SH-SY5Y (cell line): Measurements from ENCODE around the gene EXOC6B.

Experiments
- GATA2 ChIP-seq: IDR thresholded peaks from 2 replicates; pipeline ENCODE4 v1.6.1; 2011; ENCODE audit warnings: mild to moderate bottlenecking, low read depth, low read length
- GATA3 ChIP-seq: IDR thresholded peaks from 2 replicates; pipeline ENCODE4 v1.6.1; 2011; ENCODE audit warnings: low read depth, mild to moderate bottlenecking, low read length, moderate library complexity

DNA sequence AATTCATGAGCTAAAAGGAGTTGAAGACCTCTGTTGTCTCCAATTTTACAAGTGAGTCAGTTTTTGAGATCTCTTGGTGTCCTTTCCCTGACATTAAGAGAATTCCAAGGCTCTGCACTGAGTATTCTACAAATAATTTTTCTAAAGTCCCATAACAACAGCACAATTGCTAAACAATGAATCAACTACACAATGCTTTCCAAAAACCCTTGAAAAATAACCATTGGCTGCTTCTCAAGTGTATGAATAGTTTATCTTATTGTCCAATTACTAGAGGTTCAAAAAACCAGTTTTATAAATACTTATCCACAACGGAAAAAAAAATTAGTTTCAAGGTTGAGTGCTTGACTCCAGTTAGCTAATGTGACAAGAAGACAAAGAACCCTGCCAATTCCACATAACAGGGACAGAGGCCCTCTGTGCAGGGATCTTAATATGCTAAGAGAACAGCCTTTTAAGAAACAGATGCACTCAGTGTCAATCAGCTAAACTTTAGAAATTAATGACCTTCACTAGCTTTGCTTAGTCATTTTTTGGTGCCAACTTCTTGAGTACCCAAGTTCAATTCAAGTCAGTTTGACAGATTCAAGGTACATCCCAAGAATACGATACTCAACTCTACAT lies 411.6 kb downstream of the EXOC6B start:
- TF ChIP-seq GATA3 (no peak), GATA2 (no peak)
